Neural crest cell (in vitro differentiated cells): ENCODE measurements around the gene ZNF282. TPM values are rescaled to one million over a fixed set of nuclear protein-coding genes. Genes with fewer than 3 reads are reported as not detected.

ENCODE experiments used
- DNase-seq: peaks from one replicate; pipeline ENCODE4 v3.0.0; 2021; ENCODE audit warnings: low read depth, mixed read lengths, low spot score
- H3K27ac Mint-ChIP-seq: one replicate; pipeline ENCODE4 v1.8.0; 2021; ENCODE audit warnings: mild to moderate bottlenecking, mixed read lengths; ENCODE audit not compliant: unreplicated experiment
- H3K27me3 Mint-ChIP-seq: 2 replicates; pipeline ENCODE4 v1.8.0; 2021; ENCODE audit warnings: low read depth, mild to moderate bottlenecking, mixed read lengths
- H3K36me3 Mint-ChIP-seq: 2 replicates; pipeline ENCODE4 v1.8.0; 2021; ENCODE audit warnings: low read depth, mild to moderate bottlenecking, mixed read lengths
- H3K4me1 Mint-ChIP-seq: 2 replicates; pipeline ENCODE4 v1.8.0; 2021; ENCODE audit warnings: mixed read lengths
- H3K4me3 Mint-ChIP-seq: one replicate; pipeline ENCODE4 v1.8.0; 2021; ENCODE audit warnings: mild to moderate bottlenecking, mixed read lengths
- H3K9me3 Mint-ChIP-seq: 2 replicates; pipeline ENCODE4 v1.8.0; 2021; ENCODE audit warnings: mixed read lengths
- CTCF ChIP-seq: fragments of 200-600 bp; sonication (generic); conservative IDR thresholded peaks from 2 replicates; pipeline ENCODE4 v1.5.0; 2021; ENCODE audit warnings: antibody characterized with exemption, mild to moderate bottlenecking
- total RNA-seq: library from RNA; stranded (reverse); gene quantifications from 2 replicates; pipeline ENCODE4 v1.2.1, GENCODE V29; 2021

ZNF282 gene
- total RNA-seq, 1 donor from 2014 or later, result 31.8 TPM

DNA sequence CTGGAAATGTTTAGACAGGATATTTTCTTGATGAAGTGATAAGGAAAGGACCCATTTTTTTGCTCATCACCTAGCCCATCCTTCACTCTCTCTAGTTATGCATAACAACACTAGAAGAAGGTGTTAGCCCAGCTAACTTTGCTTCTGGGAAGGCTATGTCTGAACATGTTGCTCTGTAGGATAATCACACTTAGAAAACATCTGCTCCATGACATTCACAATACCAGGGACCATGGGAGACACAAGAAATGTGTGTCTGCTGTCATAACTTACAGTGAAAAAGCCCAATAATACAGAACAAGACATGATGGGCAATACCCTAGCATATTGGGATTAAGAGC lies 13.9 kb upstream of the ZNF282 start:
- H3K27ac Mint-ChIP-seq, result no peak overlapping the region
- H3K36me3 Mint-ChIP-seq, result peaks cover 21% of the 10 kb centered on the region
- no peaks in the 10 kb centered on the region for H3K4me1 Mint-ChIP-seq
- no peak for DNase-seq
- H3K9me3 Mint-ChIP-seq, result no peaks in the 10 kb centered on the region
- no peak for TF ChIP-seq CTCF
- H3K27me3 Mint-ChIP-seq, result no peaks in the 10 kb centered on the region
- H3K4me3 Mint-ChIP-seq, result no peak overlapping the region

DNA sequence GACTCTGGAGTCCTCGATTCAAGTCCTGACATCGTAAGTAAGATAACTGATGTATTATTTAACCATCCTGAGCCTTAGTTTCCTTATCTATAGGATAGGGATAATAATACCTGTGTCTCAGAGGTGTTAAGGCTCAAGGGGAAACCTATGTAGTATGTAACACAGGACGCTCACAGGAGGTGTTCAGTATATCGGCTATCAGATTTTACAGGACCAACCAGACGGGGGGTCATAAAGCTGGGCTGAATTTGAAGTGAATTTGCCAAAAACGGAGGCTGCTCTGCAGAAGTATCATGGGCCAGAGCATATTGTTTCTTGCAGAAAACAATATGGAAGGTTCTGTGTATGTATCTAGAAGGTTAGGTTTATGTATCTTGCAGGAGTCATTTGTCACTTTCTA lies 11.1 kb upstream of the ZNF282 start:
- Mint-ChIP-seq H3K9me3 (no peaks in the 10 kb centered on the region), H3K4me1 (no peaks in the 10 kb centered on the region), H3K36me3 (peaks cover 8% of the 10 kb centered on the region), H3K27ac (no peak overlapping the region), H3K4me3 (no peak overlapping the region), H3K27me3 (peaks cover 13% of the 10 kb centered on the region)
- DNase-seq, result no peak
- TF ChIP-seq CTCF, result no peak

DNA sequence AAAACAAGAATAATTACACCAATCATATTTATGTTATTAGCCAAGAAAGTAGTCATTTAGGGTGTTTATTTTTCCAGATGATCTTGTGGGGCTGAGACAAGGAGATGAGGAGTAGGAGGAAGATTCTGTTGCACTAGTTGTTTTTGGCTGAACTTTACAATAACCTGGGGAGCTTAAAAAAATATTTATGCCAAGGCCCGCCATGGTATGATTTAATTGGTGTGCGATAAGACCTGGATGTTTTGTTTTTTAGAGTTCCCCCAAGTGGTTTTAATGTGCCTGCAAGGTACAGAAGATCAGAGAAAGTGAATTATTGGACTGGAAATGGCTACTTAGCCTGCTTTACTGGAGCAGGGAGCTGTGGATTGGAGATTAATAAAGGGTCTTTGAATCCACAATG lies 7.1 kb upstream of the ZNF282 start:
- Mint-ChIP-seq H3K4me1 (no peaks in the 10 kb centered on the region), H3K27me3 (peaks cover 30% of the 10 kb centered on the region), H3K36me3 (peaks cover 3% of the 10 kb centered on the region), H3K4me3 (no peak overlapping the region), H3K9me3 (no peaks in the 10 kb centered on the region), H3K27ac (no peak overlapping the region)
- DNase-seq, result no peak
- TF ChIP-seq CTCF, result no peak

GRCh38 chr7:149188637-149189259 lies 6.6 kb upstream of the ZNF282 start:
- Mint-ChIP-seq H3K4me3 (peak overlapping the region; percentile 69), H3K4me1 (no peaks in the 10 kb centered on the region), H3K9me3 (no peaks in the 10 kb centered on the region), H3K27me3 (peaks cover 30% of the 10 kb centered on the region), H3K27ac (no peak overlapping the region), H3K36me3 (peaks cover 3% of the 10 kb centered on the region)
- no peak for TF ChIP-seq CTCF
- no peak for DNase-seq

DNA sequence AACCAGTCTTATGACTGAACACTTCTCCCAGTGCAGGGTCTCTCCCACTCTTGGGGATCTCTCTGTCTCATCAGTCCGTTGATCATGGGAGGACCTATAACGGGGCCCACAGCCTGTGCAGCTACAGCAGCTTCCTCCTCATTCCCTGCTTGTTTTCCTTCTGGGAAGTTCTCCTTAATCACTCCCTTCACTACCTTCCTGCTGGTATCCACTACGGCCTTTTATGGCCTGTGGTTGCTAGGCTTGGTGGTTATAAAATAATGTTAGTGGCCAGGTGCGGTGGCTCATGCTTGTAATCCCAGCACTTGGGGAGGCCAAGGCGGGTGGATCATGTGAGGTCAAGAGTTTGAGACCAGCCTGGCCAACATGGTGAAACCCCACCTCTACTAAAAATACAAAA lies 3.5 kb upstream of the ZNF282 start:
- no peaks in the 10 kb centered on the region for H3K9me3 Mint-ChIP-seq
- H3K36me3 Mint-ChIP-seq, result no peaks in the 10 kb centered on the region
- peaks cover 4% of the 10 kb centered on the region for H3K4me1 Mint-ChIP-seq
- no peak for TF ChIP-seq CTCF
- no peak for DNase-seq
- peak overlapping the region; percentile 47 for H3K4me3 Mint-ChIP-seq
- H3K27me3 Mint-ChIP-seq, result peaks cover 30% of the 10 kb centered on the region
- H3K27ac Mint-ChIP-seq, result no peak overlapping the region

DNA sequence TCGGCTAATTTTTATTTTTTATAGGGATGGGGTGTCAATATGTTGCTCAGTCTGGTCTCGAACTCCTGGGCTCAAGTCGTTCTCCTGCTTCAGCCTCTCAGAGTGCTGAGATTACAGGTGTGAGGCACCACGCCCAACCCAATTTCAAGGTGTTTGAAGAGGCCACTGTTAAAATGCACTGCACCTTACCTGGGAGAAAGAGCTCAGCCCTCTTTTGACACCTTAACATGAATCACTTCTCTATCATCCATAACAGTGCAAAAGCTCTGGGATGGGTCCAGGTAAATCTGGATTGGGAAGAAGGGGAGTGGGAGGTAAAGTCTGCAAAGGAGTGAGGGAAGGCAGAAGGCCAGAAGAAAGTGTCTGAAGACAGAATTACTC lies 557 bp upstream of the ZNF282 start:
- peaks cover 13% of the 10 kb centered on the region for H3K27me3 Mint-ChIP-seq
- peaks cover 15% of the 10 kb centered on the region for H3K36me3 Mint-ChIP-seq
- no peak overlapping the region for H3K27ac Mint-ChIP-seq
- no peak for DNase-seq
- peaks cover 8% of the 10 kb centered on the region for H3K4me1 Mint-ChIP-seq
- TF ChIP-seq CTCF, result no peak
- H3K9me3 Mint-ChIP-seq, result no peaks in the 10 kb centered on the region
- peak overlapping the region; percentile 89 for H3K4me3 Mint-ChIP-seq
